ENCODE results near the gene RBPJ. TPM values are rescaled to one million over a fixed set of nuclear protein-coding genes. Genes with fewer than 3 reads are reported as not detected.
A peak's percentile ranks its signal among the peaks of the same experiment; 100 is the strongest.

The RBPJ gene
- total RNA-seq, 1 experiment from 2014 or later, result 33.7 TPM

GRCh38 chr4:26397086-26397485 lies 76.3 kb downstream of the RBPJ start:
- H3K36me3 ChIP-seq (ENCODE audit: control insufficient read depth, insufficient read depth, low read length), result no peaks in the 10 kb centered on the region; the same call in 1 of the 2 replicates
- no peak overlapping the region for H3K27ac ChIP-seq (ENCODE audit: low read length)
- H3K9me3 ChIP-seq (ENCODE audit: control insufficient read depth, insufficient read depth, low read depth, low read length), result no peaks in the 10 kb centered on the region
- DNase-seq (ENCODE audit: low read depth, low spot score) (no peak), ATAC-seq (no peak)
- BruUV-seq (replicated peaks), result no TSS peak
- H3K4me1 ChIP-seq (ENCODE audit: control insufficient read depth, insufficient read depth, low read length), result no peaks in the 10 kb centered on the region
- in situ Hi-C loops (cut with HindIII; ENCODE audit: low pct_unique_long_range_greater_than_20kb, low sequenced_read_pairs), result no loop called here
- TF ChIP-seq TCF7L2 (IDR thresholded peaks at IDR 0.05; ENCODE audit: low read depth, low read length) (no peak), POLR2AphosphoS5 (IDR thresholded peaks at IDR 0.05; ENCODE audit: low read depth, low read length) (no peak), REST (IDR thresholded peaks at IDR 0.05; ENCODE audit: insufficient read depth in 1 of 2, low read depth in 2 of 2, low read length in 1 of 2) (no peak), CTCF (IDR thresholded peaks at IDR 0.05) (no peak), SIN3A (IDR thresholded peaks at IDR 0.05; ENCODE audit: borderline replicate concordance, insufficient read depth, low read depth, low read length) (no peak)
- POLR2A ChIA-PET, result interaction anchor here (0.6 kb wide), 1 partner anchor 69 kb away, joined by 3 read pairs; no protein-coding TSS in a partner anchor
- no peak overlapping the region for H3K4me3 ChIP-seq (ENCODE audit: low read depth in 2 of 2, low read length in 2 of 2)
- intact Hi-C loops (cut with micrococcal nuclease; ENCODE audit: unreplicated experiment), result no loop called here
- no peaks in the 10 kb centered on the region for H3K27me3 ChIP-seq (ENCODE audit: control insufficient read depth, insufficient read depth, low read length)
- CTCF ChIA-PET, result no interaction called here

- POLR2A ChIA-PET, result no interaction called here
Measured at GRCh38 chr4:26400132-26400531, 79.3 kb downstream of the RBPJ start.

More at GRCh38 chr4:26400132-26400531, 79.3 kb downstream of the RBPJ start:
- DNase-seq (ENCODE audit: low read depth, low spot score) (no peak), ATAC-seq (no peak)
- CTCF ChIA-PET, result no interaction called here
- no TSS peak for BruUV-seq (replicated peaks)
- Histone ChIP-seq H3K4me3 (ENCODE audit: low read depth in 2 of 2, low read length in 2 of 2) (no peak overlapping the region), H3K4me1 (ENCODE audit: control insufficient read depth, insufficient read depth, low read length) (no peaks in the 10 kb centered on the region), H3K27ac (ENCODE audit: low read length) (no peak overlapping the region), H3K36me3 (ENCODE audit: control insufficient read depth, insufficient read depth, low read length) (no peaks in the 10 kb centered on the region), H3K9me3 (ENCODE audit: control insufficient read depth, insufficient read depth, low read depth, low read length) (no peaks in the 10 kb centered on the region; the same call in 1 of the 2 replicates), H3K27me3 (ENCODE audit: control insufficient read depth, insufficient read depth, low read length) (no peaks in the 10 kb centered on the region)
- TF ChIP-seq CTCF (IDR thresholded peaks at IDR 0.05) (peak; percentile 10; the same call in 1 of the 2 replicates), REST (IDR thresholded peaks at IDR 0.05; ENCODE audit: insufficient read depth in 1 of 2, low read depth in 2 of 2, low read length in 1 of 2) (no peak)
- in situ Hi-C loops (cut with HindIII; ENCODE audit: low pct_unique_long_range_greater_than_20kb, low sequenced_read_pairs), result no loop called here
- intact Hi-C loops (cut with micrococcal nuclease; ENCODE audit: unreplicated experiment), result no loop called here

All from Panc1 (cell line).